ENCODE data around the gene BHLHE40. TPM values are rescaled to one million over a fixed set of nuclear protein-coding genes. Genes with fewer than 3 reads are reported as not detected.
A peak's percentile ranks its signal among the peaks of the same experiment; 100 is the strongest.

BHLHE40 gene
- total and polyA plus RNA-seq, 10 of the 15 experiments (the other 5 are each of a cell fraction or from before 2014, with no cell fraction given) = 25.2 to 106 (median 51.4) TPM

DNA sequence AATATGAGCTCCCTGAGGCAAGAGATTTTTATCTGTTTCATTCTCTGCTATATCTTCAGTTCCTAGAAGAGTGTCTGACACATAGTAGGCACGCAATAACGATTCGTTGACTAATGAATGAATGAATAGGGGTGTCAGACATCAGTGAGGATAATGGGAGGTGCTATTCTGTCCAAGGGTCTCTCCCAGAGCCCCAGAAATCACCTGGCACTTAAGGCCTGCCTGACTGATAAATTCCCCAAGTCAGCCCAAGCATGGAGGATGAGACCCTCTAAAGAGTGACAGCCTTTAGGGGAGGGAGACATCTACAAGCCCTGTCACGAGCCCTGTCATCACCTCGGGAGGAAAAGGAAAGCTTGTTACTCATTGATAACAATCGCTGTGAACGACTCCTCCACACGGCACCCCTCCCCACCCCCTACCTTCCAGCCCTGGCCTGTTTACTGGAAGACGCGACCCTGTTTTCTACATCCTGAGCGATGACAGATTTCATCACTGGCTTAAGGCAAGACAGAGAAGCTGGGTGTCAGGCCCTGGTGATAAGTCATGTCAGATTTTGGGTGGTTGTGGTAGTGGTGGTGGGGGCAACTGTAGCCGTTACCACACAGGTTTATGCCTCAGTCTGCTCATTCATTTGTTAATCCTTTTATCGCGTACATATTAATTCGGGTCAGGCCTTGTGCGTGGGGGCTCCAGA, 23.1 kb downstream of the BHLHE40 start:
- ChIA-PET SMC1A (ENCODE audit: uncharacterized antibody, unreplicated experiment) (interaction anchor here (1.1 to 5.4 kb wide), 4 partner anchors 15 to 52 kb away, joined by 3 to 65 read pairs (median 4); no protein-coding TSS in a partner anchor), CTCF (interaction anchor here (1.3 to 23.1 kb wide), 2 partner anchors 9 to 20 kb away, joined by 3 to 330 read pairs; partner anchors contain the start of gene BHLHE40), POLR2A (interaction anchor here (1.0 to 1.6 kb wide), 4 partner anchors 16 to 25 kb away, joined by 3 to 5 read pairs (median 4); no protein-coding TSS in a partner anchor), RAD21 (ENCODE audit: unreplicated experiment) (interaction anchor here (1.3 to 3.4 kb wide), 3 partner anchors 9 to 104 kb away, joined by 3 to 29 read pairs (median 3); no protein-coding TSS in a partner anchor)
- in situ Hi-C loops (cut with MboI) (no loop called here), intact Hi-C loops (cut with micrococcal nuclease; ENCODE audit: unreplicated experiment) (no loop called here)
- Histone ChIP-seq H3K27me3 (replicated peaks in 1 of 2; ENCODE audit: control insufficient read depth in 2 of 2, insufficient read depth in 2 of 2, low read length in 1 of 2) (no peaks in the 10 kb centered on the region), H3K27ac (ENCODE audit: control insufficient read depth, insufficient read depth) (no peak overlapping the region), H3K79me2 (ENCODE audit: control insufficient read depth, insufficient read depth, low read length) (no peaks in the 10 kb centered on the region), H4K20me1 (ENCODE audit: control insufficient read depth, insufficient read depth) (no peaks in the 10 kb centered on the region), H3K9me3 (replicated peaks; ENCODE audit: control insufficient read depth, insufficient read depth, low read length) (no peaks in the 10 kb centered on the region), H3K4me3 (no peak overlapping the region), H3K4me1 (ENCODE audit: control insufficient read depth, insufficient read depth, low read length) (peaks cover 10% of the 10 kb centered on the region), H2AFZ (ENCODE audit: control insufficient read depth, low read depth, low read length) (peak overlapping the region; percentile 20; the same call in 1 of the 2 replicates), H3K36me3 (ENCODE audit: control insufficient read depth in 2 of 2, insufficient read depth in 2 of 2, low read length in 1 of 2) (no peaks in the 10 kb centered on the region), H3K9ac (ENCODE audit: control insufficient read depth, insufficient read depth, low read length) (no peak overlapping the region), H3K4me2 (ENCODE audit: control insufficient read depth, insufficient read depth) (no peak overlapping the region)
- 80% methylated on average over 16 of the region's 16 CpGs for WGBS (ENCODE audit: insufficient coverage, insufficient replicate concordance, low lambda C conversion rate, missing lambda C conversion rate)
- ATAC-seq (no peak), DNase-seq (ENCODE audit: low read depth, low spot score) (no peak), FAIRE-seq (no peak)
- BruUV-seq (replicated peaks) = no TSS peak
- TF ChIP-seq SIX5 (IDR thresholded peaks at IDR 0.05; ENCODE audit: low read depth, low read length, severe bottlenecking) (no peak), BCL11A (IDR thresholded peaks at IDR 0.05; ENCODE audit: low read depth, low read length) (no peak), ZNF217 (IDR thresholded peaks at IDR 0.05) (no peak)

DNA sequence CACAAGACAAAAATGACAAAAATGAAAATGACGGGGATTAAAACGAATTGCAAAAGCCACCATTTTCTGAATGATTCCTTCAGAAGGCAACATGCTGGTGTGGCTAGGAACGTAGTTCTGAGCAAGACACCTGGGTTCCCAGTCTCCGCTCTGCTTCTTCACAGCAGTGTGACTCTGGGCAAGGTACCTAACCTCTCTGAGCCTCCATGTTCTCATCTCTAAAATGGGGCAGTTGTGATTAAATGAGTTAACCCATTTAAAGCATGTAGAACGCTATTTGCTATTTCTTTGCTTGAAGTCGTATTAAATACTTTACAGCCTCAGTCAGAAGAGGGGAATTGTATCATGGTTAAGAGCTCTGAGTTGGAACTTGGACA, 23.6 kb downstream of the BHLHE40 start:
- H3K9ac ChIP-seq (ENCODE audit: control insufficient read depth, insufficient read depth, low read length) = no peak overlapping the region
- H3K27me3 ChIP-seq (replicated peaks in 1 of 2; ENCODE audit: control insufficient read depth in 2 of 2, insufficient read depth in 2 of 2, low read length in 1 of 2) = no peaks in the 10 kb centered on the region
- H4K20me1 ChIP-seq (ENCODE audit: control insufficient read depth, insufficient read depth) = no peaks in the 10 kb centered on the region
- H2AFZ ChIP-seq (ENCODE audit: control insufficient read depth, low read depth, low read length) = no peak overlapping the region
- no peak overlapping the region for H3K4me3 ChIP-seq
- 88% methylated on average over 6 of the region's 6 CpGs for WGBS (ENCODE audit: insufficient coverage, insufficient replicate concordance, low lambda C conversion rate, missing lambda C conversion rate)
- H3K4me2 ChIP-seq (ENCODE audit: control insufficient read depth, insufficient read depth) = no peak overlapping the region
- RAD21 ChIA-PET (ENCODE audit: unreplicated experiment) = no interaction called here
- FAIRE-seq = no peak
- TF ChIP-seq NRF1 (conservative IDR thresholded peaks at IDR 0.05; ENCODE audit: low read depth, low read length) = no peak
- no peak for TF ChIP-seq ZNF384 (IDR thresholded peaks at IDR 0.05; ENCODE audit: borderline replicate concordance, low read depth, low read length)
- TF ChIP-seq IKZF2 (IDR thresholded peaks at IDR 0.05) = no peak
- no peak for TF ChIP-seq SPI1 (IDR thresholded peaks at IDR 0.05; ENCODE audit: borderline replicate concordance, insufficient read depth, low read depth, low read length)
- TF ChIP-seq ZBED1 (IDR thresholded peaks at IDR 0.05; ENCODE audit: borderline replicate concordance) = no peak
- TF ChIP-seq ZNF622 (IDR thresholded peaks at IDR 0.05) = no peak
- no peak for TF ChIP-seq RB1 (IDR thresholded peaks at IDR 0.05; ENCODE audit: borderline replicate concordance)
- TF ChIP-seq, protein P1, sequence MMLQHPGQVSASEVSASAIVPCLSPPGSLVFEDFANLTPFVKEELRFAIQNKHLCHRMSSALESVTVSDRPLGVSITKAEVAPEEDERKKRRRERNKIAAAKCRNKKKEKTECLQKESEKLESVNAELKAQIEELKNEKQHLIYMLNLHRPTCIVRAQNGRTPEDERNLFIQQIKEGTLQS (IDR thresholded peaks at IDR 0.05; ENCODE audit: borderline replicate concordance, extremely low read depth, low read depth, low read length) = no peak
- no peak for TF ChIP-seq MEF2B (IDR thresholded peaks at IDR 0.05; ENCODE audit: partially characterized antibody, poor library complexity, severe bottlenecking)
- H3K9me3 ChIP-seq (replicated peaks; ENCODE audit: control insufficient read depth, insufficient read depth, low read length) = no peaks in the 10 kb centered on the region
- SMC1A ChIA-PET (ENCODE audit: uncharacterized antibody, unreplicated experiment) = interaction anchor here (1.1 to 5.4 kb wide), 2 partner anchors 14 to 17 kb away, joined by 3 to 65 read pairs; no protein-coding TSS in a partner anchor
- intact Hi-C loops (cut with micrococcal nuclease; ENCODE audit: unreplicated experiment) (no loop called here), in situ Hi-C loops (cut with MboI) (no loop called here)
- H3K27ac ChIP-seq (ENCODE audit: control insufficient read depth, insufficient read depth) = no peak overlapping the region
- no peak for DNase-seq (ENCODE audit: low read depth, low spot score)
- no peaks in the 10 kb centered on the region for H3K36me3 ChIP-seq (ENCODE audit: control insufficient read depth in 2 of 2, insufficient read depth in 2 of 2, low read length in 1 of 2)
- CTCF ChIA-PET = interaction anchor here (1.3 to 23.1 kb wide), 2 partner anchors 9 to 21 kb away, joined by 3 to 330 read pairs; partner anchors contain the start of gene BHLHE40
- ATAC-seq = no peak
- H3K79me2 ChIP-seq (ENCODE audit: control insufficient read depth, insufficient read depth, low read length) = no peaks in the 10 kb centered on the region
- peaks cover 16% of the 10 kb centered on the region for H3K4me1 ChIP-seq (ENCODE audit: control insufficient read depth, insufficient read depth, low read length)
- no TSS peak for BruUV-seq (replicated peaks)
- POLR2A ChIA-PET = interaction anchor here (0.7 to 1.6 kb wide), 2 partner anchors 18 to 48 kb away, joined by 5 to 7 read pairs; no protein-coding TSS in a partner anchor

All from GM12878 (cell line).